OCI-LY3 (cell line): ENCODE data around the gene CUL9.

ENCODE experiments used
- H2AFZ ChIP-seq: fragments of 200-600, 300-600 bp; shearing (Covaris generic); 2 replicates; pipeline ENCODE4 v1.6.0; 2014; ENCODE audit warnings: antibody characterized with exemption, low read depth, low read length
- H3K27ac ChIP-seq: fragments of 200-600, 300-600 bp; sonication (generic); 2 replicates; pipeline ENCODE4 v1.5.1; 2014; ENCODE audit warnings: mild to moderate bottlenecking, low read length, moderate library complexity, mixed read lengths
- H3K27me3 ChIP-seq: fragments of 200-600, 300-600 bp; sonication (generic); 2 replicates; pipeline ENCODE4 v1.6.1; 2014; ENCODE audit warnings: low read depth, low read length, mixed read lengths
- H3K36me3 ChIP-seq: fragments of 200-600, 300-600 bp; sonication (generic); replicated peaks from 2 replicates; pipeline ENCODE3; 2014; ENCODE audit warnings: low read depth, low read length, mixed read lengths
- H3K4me1 ChIP-seq: fragments of 300-600, 200-600 bp; sonication (generic); 2 replicates; pipeline ENCODE4 v1.6.1; 2014; ENCODE audit warnings: low read length, mixed read lengths
- H3K4me2 ChIP-seq: fragments of 200-600, 300-600 bp; sonication (generic); 2 replicates; pipeline ENCODE4 v1.6.1; 2014; ENCODE audit warnings: low read length, mixed read lengths
- H3K4me3 ChIP-seq: fragments of 300-600, 200-600 bp; sonication (generic); 2 replicates; pipeline ENCODE4 v1.5.1; 2014; ENCODE audit warnings: antibody characterized with exemption, mild to moderate bottlenecking, low read length, moderate library complexity
- H3K79me2 ChIP-seq: fragments of 300-600, 200-600 bp; shearing (Covaris generic); 2 replicates; pipeline ENCODE4 v1.6.1; 2014; ENCODE audit warnings: mild to moderate bottlenecking, low read length, mixed read lengths
- H3K9ac ChIP-seq: fragments of 300-600, 200-600 bp; shearing (Covaris generic); 2 replicates; pipeline ENCODE4 v1.6.0; 2014; ENCODE audit warnings: mild to moderate bottlenecking, low read length, moderate library complexity
- H3K9me3 ChIP-seq: fragments of 200-600, 300-600 bp; shearing (Covaris generic); 2 replicates; pipeline ENCODE4 v1.6.1; 2014; ENCODE audit warnings: low read length, mixed read lengths; ENCODE audit not compliant: insufficient read depth
- H4K20me1 ChIP-seq: fragments of 200-600, 300-600 bp; sonication (generic); 2 replicates; pipeline ENCODE4 v1.6.1; 2016; ENCODE audit warnings: low read length, mixed read lengths; ENCODE audit not compliant: insufficient read depth
- EZH2phosphoT487 ChIP-seq: fragments of 200-600 bp; shearing (Covaris generic); IDR thresholded peaks from 2 replicates; pipeline ENCODE4 v1.6.1; 2018; ENCODE audit warnings: antibody characterized with exemption, mixed run types, low read depth
- TF ChIP-seq, protein P1 (sequence below): fragments of 200-600, 300-600 bp; sonication (generic); IDR thresholded peaks from 2 replicates; pipeline ENCODE4 v1.5.1; 2014; ENCODE audit warnings: antibody characterized with exemption, low read length, low read depth

The CUL9 gene

DNA sequence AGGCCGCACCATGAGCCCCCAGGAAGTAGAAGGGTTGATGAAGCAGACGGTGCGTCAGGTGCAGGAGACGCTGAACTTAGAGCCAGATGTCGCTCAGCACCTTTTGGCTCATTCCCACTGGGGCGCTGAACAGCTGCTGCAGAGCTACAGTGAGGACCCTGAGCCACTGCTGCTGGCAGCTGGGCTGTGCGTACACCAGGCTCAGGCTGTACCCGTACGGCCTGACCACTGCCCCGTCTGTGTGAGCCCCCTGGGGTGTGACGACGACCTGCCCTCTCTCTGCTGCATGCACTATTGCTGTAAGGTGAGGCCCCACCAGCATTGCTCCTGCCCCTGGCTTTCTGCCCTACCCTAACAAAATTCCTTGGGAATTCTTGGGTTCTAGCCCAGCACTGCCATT is 34.2 kb downstream of the CUL9 start:
- no peaks in the 10 kb centered on the region for H4K20me1 ChIP-seq
- no peak overlapping the region for H3K27ac ChIP-seq
- TF ChIP-seq, protein P1, sequence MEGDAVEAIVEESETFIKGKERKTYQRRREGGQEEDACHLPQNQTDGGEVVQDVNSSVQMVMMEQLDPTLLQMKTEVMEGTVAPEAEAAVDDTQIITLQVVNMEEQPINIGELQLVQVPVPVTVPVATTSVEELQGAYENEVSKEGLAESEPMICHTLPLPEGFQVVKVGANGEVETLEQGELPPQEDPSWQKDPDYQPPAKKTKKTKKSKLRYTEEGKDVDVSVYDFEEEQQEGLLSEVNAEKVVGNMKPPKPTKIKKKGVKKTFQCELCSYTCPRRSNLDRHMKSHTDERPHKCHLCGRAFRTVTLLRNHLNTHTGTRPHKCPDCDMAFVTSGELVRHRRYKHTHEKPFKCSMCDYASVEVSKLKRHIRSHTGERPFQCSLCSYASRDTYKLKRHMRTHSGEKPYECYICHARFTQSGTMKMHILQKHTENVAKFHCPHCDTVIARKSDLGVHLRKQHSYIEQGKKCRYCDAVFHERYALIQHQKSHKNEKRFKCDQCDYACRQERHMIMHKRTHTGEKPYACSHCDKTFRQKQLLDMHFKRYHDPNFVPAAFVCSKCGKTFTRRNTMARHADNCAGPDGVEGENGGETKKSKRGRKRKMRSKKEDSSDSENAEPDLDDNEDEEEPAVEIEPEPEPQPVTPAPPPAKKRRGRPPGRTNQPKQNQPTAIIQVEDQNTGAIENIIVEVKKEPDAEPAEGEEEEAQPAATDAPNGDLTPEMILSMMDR = no peak
- TF ChIP-seq EZH2phosphoT487 = no peak
- no peaks in the 10 kb centered on the region for H3K79me2 ChIP-seq
- no peaks in the 10 kb centered on the region for H3K4me1 ChIP-seq
- H2AFZ ChIP-seq = no peak overlapping the region
- no peak overlapping the region for H3K4me3 ChIP-seq
- no peak overlapping the region for H3K4me2 ChIP-seq
- no peaks in the 10 kb centered on the region for H3K27me3 ChIP-seq
- peaks cover 25% of the 10 kb centered on the region for H3K36me3 ChIP-seq
- H3K9ac ChIP-seq = no peak overlapping the region
- H3K9me3 ChIP-seq = no peaks in the 10 kb centered on the region

DNA sequence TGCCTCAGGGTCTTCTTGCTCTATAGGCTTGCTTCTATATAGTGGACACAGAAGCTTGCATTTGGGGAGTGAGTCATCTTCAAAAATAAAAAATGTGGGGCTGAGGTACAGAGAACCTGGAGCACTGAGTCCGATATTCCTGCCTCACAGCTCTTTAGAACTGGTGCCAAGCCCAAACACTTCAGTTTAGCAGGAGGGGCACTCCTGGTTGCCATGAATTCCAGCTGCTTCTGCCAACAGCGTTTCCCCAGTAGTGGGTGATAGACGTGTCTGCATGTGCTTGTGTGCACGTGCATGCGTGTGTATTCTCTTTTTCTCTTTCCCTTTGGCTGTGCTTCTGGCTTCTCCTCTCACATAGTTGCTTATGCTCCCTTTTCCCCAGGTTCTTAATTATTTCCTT is 35.4 kb downstream of the CUL9 start:
- TF ChIP-seq, protein P1 = no peak
- no peak for TF ChIP-seq EZH2phosphoT487
- no peaks in the 10 kb centered on the region for H3K27me3 ChIP-seq
- peaks cover 34% of the 10 kb centered on the region for H3K36me3 ChIP-seq

DNA sequence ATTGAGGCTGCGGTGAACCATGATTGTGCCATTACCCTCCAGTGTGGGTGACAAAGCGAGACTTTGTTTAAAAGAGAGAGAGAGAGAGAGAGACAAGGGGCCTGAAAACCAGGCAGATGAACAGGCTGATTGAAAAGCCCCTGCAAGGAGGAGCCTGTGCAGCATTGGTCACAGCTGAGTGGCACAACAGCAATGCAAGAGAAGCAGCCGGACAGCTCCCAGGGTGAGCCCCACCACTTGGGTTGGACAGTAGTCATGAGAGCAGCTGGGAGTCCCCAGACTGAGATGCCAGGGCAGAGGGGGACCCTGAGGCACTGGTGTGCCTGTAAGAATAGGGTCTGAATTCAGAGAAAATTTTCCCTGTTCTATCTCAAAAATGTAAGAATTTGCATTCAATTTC is 37.1 kb downstream of the CUL9 start:
- H3K27ac ChIP-seq = no peak overlapping the region
- peaks cover 50% of the 10 kb centered on the region for H3K36me3 ChIP-seq
- H3K4me2 ChIP-seq = no peak overlapping the region
- no peaks in the 10 kb centered on the region for H4K20me1 ChIP-seq
- no peaks in the 10 kb centered on the region for H3K27me3 ChIP-seq
- H3K4me3 ChIP-seq = no peak overlapping the region
- peaks cover 8% of the 10 kb centered on the region for H3K79me2 ChIP-seq
- peaks cover 10% of the 10 kb centered on the region for H3K4me1 ChIP-seq
- TF ChIP-seq, protein P1 = no peak
- TF ChIP-seq EZH2phosphoT487 = no peak
- H3K9me3 ChIP-seq = no peaks in the 10 kb centered on the region
- H3K9ac ChIP-seq = no peak overlapping the region
- H2AFZ ChIP-seq = no peak overlapping the region

More for the DNA sequence above, 35.4 kb downstream of the CUL9 start:
- H4K20me1 ChIP-seq = no peaks in the 10 kb centered on the region
- no peak overlapping the region for H3K4me2 ChIP-seq
- no peak overlapping the region for H3K4me3 ChIP-seq
- H3K9me3 ChIP-seq = no peaks in the 10 kb centered on the region
- no peak overlapping the region for H3K27ac ChIP-seq
- no peaks in the 10 kb centered on the region for H3K4me1 ChIP-seq
- no peak overlapping the region for H3K9ac ChIP-seq
- no peaks in the 10 kb centered on the region for H3K79me2 ChIP-seq
- no peak overlapping the region for H2AFZ ChIP-seq

DNA sequence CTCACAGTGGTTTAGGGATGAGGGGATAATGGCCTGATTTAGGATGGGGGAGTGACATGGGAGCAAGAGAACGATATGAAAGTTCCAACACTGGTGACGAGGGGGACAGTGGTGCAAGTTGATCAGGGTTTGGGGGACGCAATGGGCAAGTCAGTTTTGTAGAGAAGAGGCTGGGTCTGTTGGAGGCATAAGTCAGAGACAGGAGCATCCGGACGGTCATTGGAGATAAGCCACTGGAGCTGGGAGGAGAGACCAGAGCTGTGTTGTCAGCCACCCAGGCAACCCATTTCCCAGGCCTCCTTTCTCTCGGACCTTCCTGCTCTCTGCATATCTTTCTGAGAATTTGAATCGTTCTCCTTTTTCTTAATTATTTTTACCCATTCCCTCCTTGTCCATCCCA is 37.8 kb downstream of the CUL9 start:
- Histone ChIP-seq H3K9me3 (no peaks in the 10 kb centered on the region), H2AFZ (no peak overlapping the region), H3K4me1 (peaks cover 17% of the 10 kb centered on the region), H3K27ac (no peak overlapping the region), H3K4me3 (no peak overlapping the region), H3K79me2 (peaks cover 8% of the 10 kb centered on the region), H3K27me3 (no peaks in the 10 kb centered on the region), H3K9ac (no peak overlapping the region), H3K36me3 (peaks cover 50% of the 10 kb centered on the region), H3K4me2 (no peak overlapping the region), H4K20me1 (no peaks in the 10 kb centered on the region)
- no peak for TF ChIP-seq EZH2phosphoT487
- TF ChIP-seq, protein P1 = no peak
